Epithelial cell of esophagus (primary cell): ENCODE measurements around the gene GPRC5D.

Source experiments
- DNase-seq: peaks from one replicate; pipeline ENCODE4 v3.0.0; 2010; ENCODE audit warnings: low read depth
- H3K4me3 ChIP-seq: 2 replicates; pipeline ENCODE4 v1.5.1; 2011; ENCODE audit warnings: mild to moderate bottlenecking, low read length, control low read depth
- TF ChIP-seq, protein P1 (sequence below): IDR thresholded peaks from 2 replicates; pipeline ENCODE4 v1.5.1; 2011; ENCODE audit warnings: low read depth, mild to moderate bottlenecking, low read length, control low read depth, inconsistent platforms; ENCODE audit not compliant: insufficient read depth; ENCODE audit errors: missing control alignments

The GPRC5D gene

DNA sequence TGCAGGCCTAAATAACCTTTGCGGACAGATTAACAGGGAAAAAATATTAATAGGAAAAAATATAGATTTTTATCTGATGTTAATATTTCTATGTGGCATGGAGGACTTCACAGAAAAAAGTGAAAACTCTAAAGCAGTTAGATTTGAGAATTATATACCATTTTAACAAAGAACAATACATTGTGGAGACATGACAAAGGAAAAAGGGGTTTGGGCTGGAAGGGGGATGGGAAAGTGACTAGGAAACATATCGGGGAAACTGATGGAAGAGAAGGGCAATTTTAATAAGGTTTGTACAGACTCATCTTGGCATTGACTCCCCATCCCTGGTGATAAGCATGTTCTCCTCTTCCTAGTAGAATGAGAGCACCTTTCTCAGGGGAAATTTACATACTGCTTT lies 21.0 kb upstream of the GPRC5D start:
- no peak for DNase-seq
- H3K4me3 ChIP-seq, result no peak overlapping the region
- TF ChIP-seq, protein P1, sequence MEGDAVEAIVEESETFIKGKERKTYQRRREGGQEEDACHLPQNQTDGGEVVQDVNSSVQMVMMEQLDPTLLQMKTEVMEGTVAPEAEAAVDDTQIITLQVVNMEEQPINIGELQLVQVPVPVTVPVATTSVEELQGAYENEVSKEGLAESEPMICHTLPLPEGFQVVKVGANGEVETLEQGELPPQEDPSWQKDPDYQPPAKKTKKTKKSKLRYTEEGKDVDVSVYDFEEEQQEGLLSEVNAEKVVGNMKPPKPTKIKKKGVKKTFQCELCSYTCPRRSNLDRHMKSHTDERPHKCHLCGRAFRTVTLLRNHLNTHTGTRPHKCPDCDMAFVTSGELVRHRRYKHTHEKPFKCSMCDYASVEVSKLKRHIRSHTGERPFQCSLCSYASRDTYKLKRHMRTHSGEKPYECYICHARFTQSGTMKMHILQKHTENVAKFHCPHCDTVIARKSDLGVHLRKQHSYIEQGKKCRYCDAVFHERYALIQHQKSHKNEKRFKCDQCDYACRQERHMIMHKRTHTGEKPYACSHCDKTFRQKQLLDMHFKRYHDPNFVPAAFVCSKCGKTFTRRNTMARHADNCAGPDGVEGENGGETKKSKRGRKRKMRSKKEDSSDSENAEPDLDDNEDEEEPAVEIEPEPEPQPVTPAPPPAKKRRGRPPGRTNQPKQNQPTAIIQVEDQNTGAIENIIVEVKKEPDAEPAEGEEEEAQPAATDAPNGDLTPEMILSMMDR, result no peak

DNA sequence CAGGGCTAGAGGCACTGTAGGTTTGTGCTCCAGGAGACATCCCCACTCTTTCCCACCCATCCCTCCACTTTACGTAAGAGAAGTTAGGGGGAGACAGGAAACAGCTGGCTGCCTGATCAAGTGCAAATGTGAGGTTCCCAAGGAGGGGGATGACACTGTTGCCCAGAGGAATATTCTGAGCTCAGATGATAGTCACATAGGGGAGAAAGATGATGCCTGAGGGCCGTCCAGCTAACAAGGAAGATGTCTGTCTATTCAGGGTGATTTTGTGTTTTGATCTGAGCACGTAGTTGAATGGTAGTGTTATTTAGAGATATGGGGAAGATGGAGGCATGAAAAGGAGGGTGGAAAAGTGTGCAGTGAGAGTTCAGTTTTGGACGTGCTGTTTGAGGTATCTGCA lies 13.9 kb upstream of the GPRC5D start:
- TF ChIP-seq, protein P1, result no peak
- no peak overlapping the region for H3K4me3 ChIP-seq
- DNase-seq, result no peak

DNA sequence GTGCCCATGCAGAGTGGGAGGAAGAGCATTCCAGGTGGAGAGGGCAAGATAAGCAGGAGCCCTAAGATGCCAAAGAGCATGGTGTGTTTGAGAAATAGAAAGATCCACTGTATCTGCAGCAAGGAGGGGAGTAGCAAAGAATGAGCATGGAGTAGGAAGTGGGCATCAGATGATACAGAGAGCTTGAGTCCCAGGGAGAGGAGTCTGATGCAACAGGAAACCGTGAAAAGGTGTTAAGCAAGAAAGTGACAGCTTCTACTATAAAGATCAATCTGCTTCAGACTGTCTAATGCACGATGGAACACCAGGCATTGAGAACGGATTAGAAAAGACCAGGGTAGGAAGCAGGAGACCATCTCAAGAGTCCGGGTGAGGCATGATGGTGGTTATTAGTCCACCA lies 12.3 kb upstream of the GPRC5D start:
- TF ChIP-seq, protein P1, result no peak
- no peak overlapping the region for H3K4me3 ChIP-seq
- DNase-seq, result no peak

DNA sequence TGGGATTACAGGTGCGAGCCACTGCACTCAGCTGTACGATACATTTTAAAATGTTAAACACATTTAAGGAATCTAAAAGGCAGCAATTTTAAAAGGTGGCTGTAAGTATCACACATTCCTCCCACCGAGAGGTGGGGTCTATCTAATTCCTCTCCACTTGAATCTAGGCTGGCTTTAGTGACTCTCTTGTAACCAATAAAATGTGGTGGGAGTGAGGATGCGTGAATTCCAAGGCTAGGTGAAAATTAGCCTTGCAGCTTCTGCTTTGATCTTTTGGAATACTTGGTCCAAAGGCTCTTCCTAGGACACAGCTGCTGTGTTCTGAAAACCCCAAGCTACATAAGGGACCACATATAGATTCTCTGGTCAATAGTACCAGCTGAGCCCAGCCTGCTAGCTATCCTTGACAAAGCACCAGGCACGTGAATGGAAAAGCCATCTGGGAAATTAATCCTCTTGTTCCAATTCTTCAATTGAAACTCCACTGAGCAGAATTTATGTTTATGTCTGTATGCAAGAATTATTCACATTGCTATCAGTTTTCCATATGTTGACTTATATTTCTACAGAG lies 8.8 kb upstream of the GPRC5D start:
- no peak overlapping the region for H3K4me3 ChIP-seq
- TF ChIP-seq, protein P1, result no peak
- DNase-seq, result no peak

DNA sequence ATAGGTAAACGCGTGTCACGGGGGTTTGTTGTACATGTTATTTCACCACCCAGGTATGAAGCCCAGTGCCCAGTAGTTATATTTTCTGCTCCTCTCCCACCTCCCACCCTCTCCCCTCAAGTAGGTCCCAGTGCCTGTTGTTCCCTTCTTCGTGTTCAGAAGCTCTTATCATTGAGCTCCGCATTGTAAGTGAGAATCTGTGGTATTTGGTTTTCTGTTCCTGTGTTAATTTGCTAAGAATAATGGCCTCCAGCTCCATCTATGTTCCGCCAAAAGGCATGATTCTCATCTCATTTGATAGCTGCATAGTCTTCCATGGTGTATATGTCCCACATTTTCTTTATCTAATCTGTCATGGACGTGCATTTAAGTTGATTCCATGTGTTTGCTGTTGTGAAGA lies 6.9 kb upstream of the GPRC5D start:
- no peak for DNase-seq
- TF ChIP-seq, protein P1, result no peak
- H3K4me3 ChIP-seq, result no peak overlapping the region

DNA sequence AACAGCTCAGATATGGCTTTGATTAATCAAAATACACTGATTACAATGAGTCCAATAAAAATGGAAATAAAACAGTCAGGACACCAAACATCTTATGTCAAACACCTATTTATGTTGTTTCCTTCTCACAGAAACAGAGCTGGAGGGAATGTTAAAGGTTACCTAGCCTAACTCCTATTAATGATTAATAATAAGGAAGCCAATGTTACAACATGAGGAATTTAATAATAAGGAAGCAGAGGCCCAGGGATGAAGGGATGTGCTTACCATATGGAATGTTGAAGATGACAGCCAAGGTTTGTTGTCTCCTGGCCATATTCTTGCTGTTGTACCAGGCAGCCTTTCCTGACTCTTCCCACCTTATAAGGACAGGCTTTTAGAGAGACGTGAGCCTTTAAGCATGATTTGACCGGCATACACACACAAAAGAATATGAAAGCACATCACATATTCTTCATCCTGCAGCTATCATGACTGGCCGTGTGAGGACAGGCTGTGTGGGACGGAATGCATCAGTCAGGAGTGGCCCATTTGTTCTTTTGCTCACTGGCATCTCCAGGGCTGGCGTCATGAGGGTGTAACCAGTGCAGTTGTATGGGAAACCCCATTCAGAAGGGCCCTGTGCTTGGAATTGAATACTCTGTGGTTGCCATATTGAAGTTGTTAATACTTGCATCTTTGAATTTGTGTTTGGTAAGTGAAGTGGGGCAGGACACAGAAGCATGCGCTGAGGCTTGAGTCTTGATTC lies 3.1 kb upstream of the GPRC5D start:
- H3K4me3 ChIP-seq, result no peak overlapping the region
- DNase-seq, result no peak
- TF ChIP-seq, protein P1, result no peak

DNA sequence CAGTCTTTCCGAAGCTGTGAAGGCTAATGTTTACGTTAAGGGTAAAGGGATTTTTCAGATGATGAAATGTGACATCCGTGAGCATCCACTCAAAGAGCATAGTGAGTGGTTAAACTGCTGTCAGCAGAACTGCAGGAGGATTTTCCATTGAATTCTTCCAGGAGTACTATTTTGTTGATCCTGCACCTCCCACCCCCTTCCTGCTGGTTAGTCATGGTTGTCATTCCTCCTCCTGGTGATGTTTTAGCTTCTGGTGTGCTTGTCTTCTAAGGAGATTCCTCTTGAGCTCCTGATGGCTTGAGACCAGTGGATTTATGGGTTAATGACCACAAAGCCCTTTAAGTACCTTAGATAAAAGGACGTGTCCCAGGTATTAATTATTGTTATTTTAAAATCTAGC lies 2.4 kb upstream of the GPRC5D start:
- TF ChIP-seq, protein P1, result no peak
- no peak overlapping the region for H3K4me3 ChIP-seq
- no peak for DNase-seq
